ENCODE results near the gene GTPBP6.
"Not testable (repeated sequence)": the region's sequence is repeated elsewhere in the genome, so short reads cannot be mapped to it uniquely, and the experiment has no call there.

Gene GTPBP6

GRCh38 chrX:314781-315595 is 3.6 kb downstream of the GTPBP6 start:
- DNase-seq: no peak

- no peak for DNase-seq
Observed at GRCh38 chrX:314049-314448, 4.5 kb downstream of the GTPBP6 start.

- DNase-seq: no peak
Observed at GRCh38 chrX:313546-313945, 5.0 kb downstream of the GTPBP6 start.

- no peak for DNase-seq
Observed at GRCh38 chrX:312621-313331, 5.8 kb downstream of the GTPBP6 start.

GRCh38 chrX:311156-312129 is 7.2 kb downstream of the GTPBP6 start:
- DNase-seq: no peak

GRCh38 chrX:310621-311155 is 7.9 kb downstream of the GTPBP6 start:
- no peak for DNase-seq

- DNase-seq: no peak
Observed at GRCh38 chrX:308821-309520, 9.6 kb downstream of the GTPBP6 start.

GRCh38 chrX:307261-308111 is 11.1 kb downstream of the GTPBP6 start:
- peak; percentile 31 for DNase-seq

GRCh38 chrX:306614-307251 is 11.9 kb downstream of the GTPBP6 start:
- DNase-seq: not testable (repeated sequence)

- peak; percentile 27 for DNase-seq
Observed at GRCh38 chrX:305781-306613, 12.6 kb downstream of the GTPBP6 start.

- DNase-seq: no peak
Observed at GRCh38 chrX:302975-303374, 15.6 kb downstream of the GTPBP6 start.

- DNase-seq: no peak
Observed at GRCh38 chrX:300334-300733, 18.3 kb downstream of the GTPBP6 start.

- DNase-seq: no peak
Observed at GRCh38 chrX:298993-299392, 19.6 kb downstream of the GTPBP6 start.

- DNase-seq: no peak
Observed at GRCh38 chrX:295136-295535, 23.5 kb downstream of the GTPBP6 start.

- no peak for DNase-seq
Observed at GRCh38 chrX:292900-293897, 25.4 kb downstream of the GTPBP6 start.

GRCh38 chrX:291411-291901 is 27.1 kb downstream of the GTPBP6 start:
- DNase-seq: no peak

- no peak for DNase-seq
Observed at GRCh38 chrX:290476-291166, 28.0 kb downstream of the GTPBP6 start.

GRCh38 chrX:288561-288991 is 30.0 kb downstream of the GTPBP6 start:
- no peak for DNase-seq
